ENCODE results near the gene EEFSEC. TPM values are rescaled to one million over a fixed set of nuclear protein-coding genes. Genes with fewer than 3 reads are reported as not detected.
A peak's percentile ranks its signal among the peaks of the same experiment; 100 is the strongest.

Gene EEFSEC
- total RNA-seq, 1 experiment from 2014 or later = 9.5 TPM

- no peak overlapping the region for H3K14ac ChIP-seq (ENCODE audit: insufficient read depth, low read length)
- H4K20me1 ChIP-seq (ENCODE audit: control insufficient read depth, insufficient read depth, insufficient read length) = no peaks in the 10 kb centered on the region
- no peak for DNase-seq
- no peaks in the 10 kb centered on the region for H3K27me3 ChIP-seq (ENCODE audit: insufficient read depth, low read length)
- no peak overlapping the region for H3K18ac ChIP-seq (ENCODE audit: insufficient read length, low read depth, low read length)
- H4K5ac ChIP-seq (ENCODE audit: insufficient read length, low read depth, low read length) = no peak overlapping the region
- H3K9me3 ChIP-seq (ENCODE audit: control insufficient read depth, low read depth, low read length) = no peaks in the 10 kb centered on the region
- H3K27ac ChIP-seq (ENCODE audit: insufficient read length, low read depth, low read length) = no peak overlapping the region
- H3K56ac ChIP-seq (ENCODE audit: insufficient read length, low read depth, low read length) = no peak overlapping the region
- H3K4me1 ChIP-seq (ENCODE audit: insufficient read depth, low read length) = no peaks in the 10 kb centered on the region
- H3K79me1 ChIP-seq (ENCODE audit: insufficient read depth, low read depth, low read length, poor library complexity, severe bottlenecking) = peaks cover 1% of the 10 kb centered on the region
- WGBS (ENCODE audit: extremely low coverage, insufficient read length, low lambda C conversion rate) = no CpG with 5 or more reads among the region's 14 CpGs
- H3K79me2 ChIP-seq (ENCODE audit: insufficient read depth, low read length) = no peaks in the 10 kb centered on the region
- no peak overlapping the region for H2BK5ac ChIP-seq (ENCODE audit: insufficient read length, low read length)
- H3K4me2 ChIP-seq (ENCODE audit: insufficient read depth, insufficient read length, low read length) = no peak overlapping the region
- H3T11ph ChIP-seq (ENCODE audit: low read length) = no peak overlapping the region
- no peaks in the 10 kb centered on the region for H3K23me2 ChIP-seq (ENCODE audit: insufficient read length, low read depth, low read length, poor library complexity, severe bottlenecking)
- H3K36me3 Mint-ChIP-seq (ENCODE audit: insufficient read depth in 1 of 3, low read depth in 3 of 3) = no peaks in the 10 kb centered on the region; a peak in 1 of 7 replicates
- H2BK120ac ChIP-seq (ENCODE audit: low read depth, low read length, poor library complexity, severe bottlenecking) = no peak overlapping the region
- no peak overlapping the region for H4K91ac ChIP-seq (ENCODE audit: insufficient read length, low read depth, low read length)
- peak overlapping the region in 1 of 3 experiments; percentile 72; a peak in 2 of 7 replicates for H3K27ac Mint-ChIP-seq
- H2BK15ac ChIP-seq (ENCODE audit: low read depth, low read length) = no peak overlapping the region
- no peaks in the 10 kb centered on the region for H3K27me3 Mint-ChIP-seq (ENCODE audit: low read depth)
- H3K4me1 Mint-ChIP-seq = peaks cover 20 to 23% of the 10 kb centered on the region in 2 experiments
- H2AFZ ChIP-seq (ENCODE audit: low read length) = no peak overlapping the region
- no peak overlapping the region for H2AK5ac ChIP-seq (ENCODE audit: insufficient read length, low read length)
- H3K23ac ChIP-seq (ENCODE audit: insufficient read length, low read depth, low read length) = no peak overlapping the region
- TF ChIP-seq CTCF (conservative IDR thresholded peaks at IDR 0.05) = no peak
- no peak overlapping the region for H3K4ac ChIP-seq (ENCODE audit: low read depth, low read length)
- no peak overlapping the region; a peak in 1 of 5 replicates for H3K4me3 Mint-ChIP-seq
- H3K9me3 Mint-ChIP-seq = no peaks in the 10 kb centered on the region; a peak in 1 of 5 replicates
- no peak overlapping the region for H4K8ac ChIP-seq (replicated peaks; ENCODE audit: insufficient read length, low read depth, low read length)
- no peak overlapping the region for H2BK12ac ChIP-seq (ENCODE audit: insufficient read length, low read depth, low read length)
- no peak overlapping the region for H3K9ac ChIP-seq (ENCODE audit: extremely low read depth, insufficient read length, low read length)
- H2BK20ac ChIP-seq (ENCODE audit: low read depth, low read length, poor library complexity, severe bottlenecking) = no peak overlapping the region
Observed at GRCh38 chr3:128232376-128233178, 79.3 kb downstream of the EEFSEC start.
